Smooth muscle cell (in vitro differentiated cells): ENCODE results near the gene CCDC127. TPM values are rescaled to one million over a fixed set of nuclear protein-coding genes. Genes with fewer than 3 reads are reported as not detected.
"Not testable (repeated sequence)": the region's sequence is repeated elsewhere in the genome, so short reads cannot be mapped to it uniquely, and the experiment has no call there.

Experiments
- DNase-seq: peaks from one replicate; lab custom pipeline; 2025; ENCODE audit not compliant: unreplicated experiment; lab: John Stamatoyannopoulos, UW
- H2AFZ ChIP-seq: fragments of 200-600 bp; sonication (generic); 2 replicates; pipeline ENCODE4 v1.6.0; 2016; ENCODE audit warnings: antibody characterized with exemption, low read depth, mild to moderate bottlenecking
- H3F3A ChIP-seq: fragments of 200-600 bp; sonication (generic); 2 replicates; pipeline ENCODE4 v1.6.0; 2017; ENCODE audit warnings: antibody characterized with exemption, low read depth
- H3K27ac ChIP-seq: fragments of 200-600 bp; sonication (generic); 2 replicates; pipeline ENCODE4 v1.5.1; 2016; ENCODE audit warnings: low read depth, mild to moderate bottlenecking
- H3K27me3 ChIP-seq: fragments of 200-600 bp; sonication (generic); 2 replicates; pipeline ENCODE4 v1.6.1; 2016; ENCODE audit warnings: low read depth, mild to moderate bottlenecking
- H3K36me3 ChIP-seq: fragments of 200-600 bp; sonication (generic); 2 replicates; pipeline ENCODE4 v1.5.1; 2016; ENCODE audit warnings: low read depth
- H3K4me1 ChIP-seq: fragments of 200-600 bp; sonication (generic); 2 replicates; pipeline ENCODE4 v1.5.1; 2016; ENCODE audit warnings: low read depth
- H3K4me2 ChIP-seq: fragments of 200-600 bp; sonication (generic); 2 replicates; pipeline ENCODE4 v1.6.0; 2016; ENCODE audit warnings: mild to moderate bottlenecking
- H3K4me3 ChIP-seq: fragments of 200-600 bp; sonication (generic); 2 replicates; pipeline ENCODE4 v1.5.1; 2016; ENCODE audit warnings: mild to moderate bottlenecking
- H3K79me2 ChIP-seq: fragments of 200-600 bp; sonication (generic); 2 replicates; pipeline ENCODE4 v1.6.0; 2016; ENCODE audit warnings: low read depth, mild to moderate bottlenecking
- H3K9ac ChIP-seq: fragments of 200-600 bp; sonication (generic); 2 replicates; pipeline ENCODE4 v1.6.0; 2016; ENCODE audit warnings: low read depth
- H3K9me3 ChIP-seq: fragments of 200-600 bp; sonication (generic); replicated peaks from 2 replicates; pipeline ENCODE4 v1.5.1; 2016; ENCODE audit warnings: low read depth
- H4K20me1 ChIP-seq: fragments of 200-600 bp; sonication (generic); 2 replicates; pipeline ENCODE4 v1.6.0; 2016; ENCODE audit warnings: low read depth
- WGBS: methylation state at CpG from one replicate; pipeline ENCODE4 v1.1.7; 2016; ENCODE audit warnings: low lambda C conversion rate; 5-methylcytosine and 5-hydroxymethylcytosine counted together
- polyA plus RNA-seq: library from polyadenylated mRNA; unstranded; fragments of >200 nt; fragmentation: Nextera tagmentation; extraction: Ambion mirVana; gene quantifications from 2 replicates; pipeline ENCODE4 v1.2.1, GENCODE V29; 2016
- total RNA-seq: library from RNA; depleted of rRNA; stranded (reverse); fragments of >200 nt; gene quantifications from 2 replicates; pipeline ENCODE4 v1.2.3, GENCODE V29; 2014

The CCDC127 gene
- total and polyA plus RNA-seq, 2 experiments from 2014 or later = 2.8 to 8.6 TPM

DNA sequence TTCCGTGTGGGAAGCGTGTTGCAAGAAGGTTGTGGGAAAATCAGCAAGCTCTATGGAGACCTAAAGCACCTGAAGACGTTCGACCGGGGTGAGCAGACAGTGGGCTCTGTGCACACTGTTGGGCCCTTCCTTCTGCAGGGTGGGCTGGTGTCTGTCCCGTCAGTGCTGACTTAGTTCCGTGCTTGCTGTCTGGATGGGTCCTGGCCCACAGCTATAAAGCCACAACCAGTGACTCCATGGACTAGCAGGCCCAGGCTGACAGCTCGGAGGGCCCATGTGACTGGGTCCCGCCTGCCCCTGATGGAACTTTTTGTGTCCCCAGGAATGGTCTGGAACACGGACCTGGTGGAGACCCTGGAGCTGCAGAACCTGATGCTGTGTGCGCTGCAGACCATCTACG lies 33.1 kb upstream of the CCDC127 start:
- peaks cover 20% of the 10 kb centered on the region for H3K36me3 ChIP-seq
- WGBS = over 99% methylated on average over 9 of the region's 12 CpGs

DNA sequence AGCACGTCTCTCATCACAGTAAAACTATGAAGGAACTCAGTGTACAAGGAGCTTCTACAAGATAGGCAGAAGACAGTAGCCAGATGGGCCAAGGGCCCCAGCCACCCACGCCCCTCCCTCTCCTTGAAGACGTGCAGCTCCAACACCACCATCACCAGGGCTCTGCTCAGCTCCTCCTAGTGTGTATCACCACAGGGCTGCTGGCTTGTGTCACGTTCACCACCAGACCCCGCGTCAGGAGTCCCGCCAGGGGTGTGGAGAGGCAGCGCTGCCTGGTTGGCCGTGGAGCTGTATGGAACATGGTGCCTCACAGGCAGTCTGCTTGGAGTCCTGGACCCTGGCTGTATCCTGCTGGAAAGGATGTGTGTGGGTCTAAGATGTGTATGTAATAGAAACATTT lies 32.4 kb upstream of the CCDC127 start:
- not testable (repeated sequence) for H3K4me1 ChIP-seq, H3K4me3 ChIP-seq, H3K4me2 ChIP-seq, H2AFZ ChIP-seq, DNase-seq, H3K9me3 ChIP-seq, H3K79me2 ChIP-seq, H3K27ac ChIP-seq, H4K20me1 ChIP-seq, H3F3A ChIP-seq, H3K27me3 ChIP-seq, H3K9ac ChIP-seq
- H3K36me3 ChIP-seq = peaks cover 20% of the 10 kb centered on the region
- 89% methylated on average over 9 of the region's 9 CpGs for WGBS

More for the DNA sequence above, 33.1 kb upstream of the CCDC127 start:
- H3K9ac ChIP-seq, H2AFZ ChIP-seq, H3K27me3 ChIP-seq, H3K27ac ChIP-seq, H4K20me1 ChIP-seq, H3K4me2 ChIP-seq, H3K9me3 ChIP-seq, H3K4me1 ChIP-seq, DNase-seq, H3K4me3 ChIP-seq, H3K79me2 ChIP-seq, H3F3A ChIP-seq: not testable (repeated sequence)

DNA sequence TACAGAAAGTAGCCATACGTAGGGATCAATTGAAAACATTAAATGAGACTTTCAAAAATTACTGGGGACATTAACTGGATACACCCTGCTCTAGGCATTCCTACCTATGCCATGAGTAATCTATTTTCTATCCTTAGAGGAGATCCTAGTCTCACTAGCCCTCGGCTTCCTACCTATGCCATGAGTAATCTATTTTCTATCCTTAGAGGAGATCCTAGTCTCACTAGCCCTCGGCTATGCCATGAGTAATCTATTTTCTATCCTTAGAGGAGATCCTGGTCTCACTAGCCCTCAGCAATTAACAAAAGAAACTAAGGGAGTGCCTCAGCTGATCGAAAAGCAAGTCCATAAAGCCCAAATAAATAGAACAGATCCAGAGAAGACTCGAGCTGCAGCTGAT lies 27.8 kb upstream of the CCDC127 start:
- H3K79me2 ChIP-seq, H3K27me3 ChIP-seq, H3K4me1 ChIP-seq, H3K27ac ChIP-seq, H3K9me3 ChIP-seq, H3K4me2 ChIP-seq, H2AFZ ChIP-seq, H3K4me3 ChIP-seq, DNase-seq, H3K9ac ChIP-seq, H4K20me1 ChIP-seq, H3F3A ChIP-seq: not testable (repeated sequence)
- 98% methylated on average over 5 of the region's 5 CpGs for WGBS
- peaks cover 33% of the 10 kb centered on the region for H3K36me3 ChIP-seq

GRCh38 chr5:243683-244367 lies 25.9 kb upstream of the CCDC127 start:
- H3K9me3 ChIP-seq, H3K9ac ChIP-seq, H3K4me3 ChIP-seq, H3K27me3 ChIP-seq, H3K4me1 ChIP-seq, H4K20me1 ChIP-seq, DNase-seq, H2AFZ ChIP-seq, H3K4me2 ChIP-seq, H3K79me2 ChIP-seq, H3K27ac ChIP-seq, H3F3A ChIP-seq: not testable (repeated sequence)
- peaks cover 34% of the 10 kb centered on the region for H3K36me3 ChIP-seq
- WGBS = 98% methylated on average over 12 of the region's 12 CpGs

DNA sequence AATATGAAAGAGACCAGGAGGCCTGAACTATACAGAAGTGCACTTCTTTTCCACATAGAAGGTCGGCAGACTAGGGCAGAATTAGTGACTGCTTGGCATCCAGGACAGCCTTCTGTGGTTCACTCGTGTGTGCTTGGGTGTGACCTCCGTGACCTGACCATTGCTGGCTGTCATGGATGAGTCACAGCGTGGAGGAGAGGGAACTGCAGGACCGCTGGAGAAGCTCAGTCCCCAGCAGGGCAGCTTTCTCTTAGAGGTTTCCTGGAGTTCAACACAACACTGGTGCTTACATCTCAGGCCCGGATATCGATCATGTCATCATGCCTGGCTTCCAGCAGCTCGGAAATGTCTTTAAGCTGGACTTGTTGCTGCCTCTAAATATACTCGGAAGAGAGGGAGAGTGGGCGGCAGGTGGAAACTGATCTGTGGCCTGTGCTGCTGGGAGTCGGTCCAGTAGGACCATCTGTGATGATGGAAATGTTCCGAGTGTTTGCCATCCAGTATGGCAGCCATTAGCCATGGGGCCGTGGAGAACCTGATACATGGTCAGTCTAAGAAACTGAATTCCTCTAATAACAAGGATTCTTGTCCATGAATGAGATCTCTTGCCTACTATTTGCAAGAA lies 23.2 kb upstream of the CCDC127 start:
- not testable (repeated sequence) for H3K79me2 ChIP-seq, H3K27ac ChIP-seq, H3K4me1 ChIP-seq, H3K4me3 ChIP-seq, H2AFZ ChIP-seq, H3K9ac ChIP-seq, H3K4me2 ChIP-seq, H3K9me3 ChIP-seq, H3K27me3 ChIP-seq, H3F3A ChIP-seq, H4K20me1 ChIP-seq, DNase-seq
- peaks cover 21% of the 10 kb centered on the region for H3K36me3 ChIP-seq
- WGBS = 98% methylated on average over 13 of the region's 13 CpGs

DNA sequence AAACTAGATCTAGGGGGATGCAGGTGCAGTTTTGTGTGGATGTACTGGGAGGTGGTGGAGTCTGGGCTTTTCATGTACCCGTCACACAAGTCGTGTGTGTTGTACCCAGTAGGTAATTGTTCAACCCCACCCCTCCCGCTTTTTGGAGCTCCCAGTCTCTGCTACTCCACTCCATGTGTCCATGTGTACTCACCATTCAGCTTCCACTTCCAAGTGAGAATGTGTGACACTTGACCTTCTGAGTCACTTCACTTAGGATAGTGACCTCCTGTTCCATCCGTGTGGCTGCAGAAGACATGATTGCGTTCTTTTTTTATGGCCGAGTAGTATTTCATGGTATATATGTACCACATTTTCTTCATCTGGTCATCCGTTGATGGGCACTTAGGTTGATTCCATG lies 22.6 kb upstream of the CCDC127 start:
- WGBS = 96% methylated on average over 7 of the region's 7 CpGs
- not testable (repeated sequence) for H3F3A ChIP-seq, H3K4me2 ChIP-seq, H4K20me1 ChIP-seq, H3K4me3 ChIP-seq, H3K9ac ChIP-seq, H2AFZ ChIP-seq, H3K9me3 ChIP-seq, DNase-seq, H3K4me1 ChIP-seq, H3K27ac ChIP-seq, H3K79me2 ChIP-seq, H3K27me3 ChIP-seq
- peaks cover 21% of the 10 kb centered on the region for H3K36me3 ChIP-seq

DNA sequence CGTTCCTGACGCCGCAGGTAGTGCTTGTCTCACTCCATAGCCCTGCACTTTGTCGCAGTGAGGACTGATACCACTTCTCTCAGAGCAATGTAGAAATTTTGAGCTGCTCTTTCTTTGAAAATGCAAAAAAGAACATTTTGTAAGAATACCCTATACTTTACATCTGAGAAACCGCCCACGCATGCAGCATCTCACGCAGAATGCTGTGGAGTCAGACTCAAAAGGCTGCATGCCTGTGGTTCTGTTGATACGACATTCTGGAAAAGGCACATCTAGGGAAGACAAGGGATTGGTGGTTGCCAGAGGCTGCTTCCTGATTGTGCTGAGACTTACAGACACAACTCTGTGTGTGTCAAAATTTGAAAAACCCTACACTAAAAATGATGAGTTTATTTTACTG lies 20.0 kb upstream of the CCDC127 start:
- not testable (repeated sequence) for H3K9ac ChIP-seq, H4K20me1 ChIP-seq, H3K4me1 ChIP-seq, H3F3A ChIP-seq, H3K79me2 ChIP-seq, H3K4me2 ChIP-seq, H3K27me3 ChIP-seq, DNase-seq, H3K4me3 ChIP-seq, H3K9me3 ChIP-seq, H2AFZ ChIP-seq
- 76% methylated on average over 8 of the region's 8 CpGs for WGBS
- H3K36me3 ChIP-seq = peaks cover 27% of the 10 kb centered on the region
- peak overlapping the region; percentile 57 for H3K27ac ChIP-seq

DNA sequence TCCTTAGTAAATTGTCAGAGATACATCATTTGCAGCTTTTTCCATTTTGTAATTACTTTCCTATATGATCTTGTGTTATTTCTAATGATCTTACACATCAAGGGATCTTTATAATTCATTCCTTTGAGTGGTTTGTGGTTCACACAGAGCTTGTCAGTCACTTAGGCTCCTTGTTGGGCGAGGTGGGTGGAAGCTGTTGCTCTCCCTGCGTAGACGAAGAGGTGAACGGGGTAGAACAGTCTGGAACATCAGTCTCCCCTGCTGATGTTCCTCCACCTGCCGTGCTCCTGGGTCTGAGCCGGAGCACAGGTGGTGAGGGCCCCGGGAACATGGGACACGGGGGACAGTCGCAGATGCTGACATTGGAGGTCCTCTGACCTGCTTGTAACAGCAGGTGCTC lies 17.6 kb upstream of the CCDC127 start:
- not testable (repeated sequence) for H3F3A ChIP-seq, H2AFZ ChIP-seq, H3K4me3 ChIP-seq, H3K27me3 ChIP-seq, H3K4me1 ChIP-seq, H3K36me3 ChIP-seq, H3K4me2 ChIP-seq, H3K9ac ChIP-seq, H4K20me1 ChIP-seq, H3K9me3 ChIP-seq, H3K79me2 ChIP-seq, DNase-seq, H3K27ac ChIP-seq
- 97% methylated on average over 9 of the region's 9 CpGs for WGBS
